ENCODE data around the gene BATF3. TPM values are rescaled to one million over a fixed set of nuclear protein-coding genes. Genes with fewer than 3 reads are reported as not detected.

BATF3 gene
- total RNA-seq, 1 experiment from 2014 or later, result 2.1 TPM

DNA sequence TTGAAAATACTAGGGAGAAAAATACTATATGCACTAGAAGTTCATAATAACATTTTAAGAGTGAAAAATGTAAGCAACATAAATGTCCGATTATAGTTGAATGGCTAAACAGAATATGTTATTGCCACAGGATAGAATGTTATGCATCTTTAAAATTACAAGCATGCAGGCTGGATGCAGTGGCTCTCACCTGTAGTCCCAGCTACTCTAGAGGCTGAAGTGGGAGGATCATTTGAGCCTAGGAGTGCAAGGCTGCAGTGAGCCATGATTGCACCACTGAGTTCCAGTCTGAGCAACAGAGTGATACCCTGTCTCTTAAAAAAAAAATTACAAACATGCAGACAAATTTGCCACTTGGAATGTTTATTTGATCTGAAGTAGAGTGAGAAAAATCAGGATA lies 3.0 kb upstream of the BATF3 start:
- H3K23me2 ChIP-seq (ENCODE audit: insufficient read length, low read depth, low read length, poor library complexity, severe bottlenecking), result peaks cover 6% of the 10 kb centered on the region
- no peak overlapping the region for H4K5ac ChIP-seq (ENCODE audit: insufficient read length, low read depth, low read length)
- DNase-seq, result no peak
- no peak overlapping the region for H2AK5ac ChIP-seq (ENCODE audit: insufficient read length, low read length)
- no peak overlapping the region for H3K4me2 ChIP-seq (ENCODE audit: insufficient read depth, insufficient read length, low read length)
- no peak overlapping the region for H3T11ph ChIP-seq (ENCODE audit: low read length)
- Mint-ChIP-seq H3K4me3 (no peak overlapping the region), H3K4me1 (peaks cover 12% of the 10 kb centered on the region in 2 experiments), H3K27me3 (ENCODE audit: low read depth) (peaks cover 69% of the 10 kb centered on the region), H3K27ac (no peak overlapping the region), H3K36me3 (ENCODE audit: insufficient read depth in 1 of 3, low read depth in 3 of 3) (peaks cover 0 to 2% (median 0%) of the 10 kb centered on the region in 3 experiments; a peak in 1 of 7 replicates), H3K9me3 (0 out of 5 replicates have a peak, but pooled peaks cover 0 to 2% of the 10 kb centered on the region in 2 experiments)
- no peak overlapping the region for H2BK120ac ChIP-seq (ENCODE audit: low read depth, low read length, poor library complexity, severe bottlenecking)
- no peaks in the 10 kb centered on the region for H3K9me3 ChIP-seq (ENCODE audit: control insufficient read depth, low read depth, low read length)
- no peak overlapping the region for H2BK15ac ChIP-seq (ENCODE audit: low read depth, low read length)
- H2BK5ac ChIP-seq (ENCODE audit: insufficient read length, low read length), result no peak overlapping the region
- no peak overlapping the region for H3K23ac ChIP-seq (ENCODE audit: insufficient read length, low read depth, low read length)
- no peaks in the 10 kb centered on the region for H3K79me2 ChIP-seq (ENCODE audit: insufficient read depth, low read length)
- no peak overlapping the region for H3K9ac ChIP-seq (ENCODE audit: extremely low read depth, insufficient read length, low read length)
- H3K56ac ChIP-seq (ENCODE audit: insufficient read length, low read depth, low read length), result no peak overlapping the region
- no peak overlapping the region for H2BK20ac ChIP-seq (ENCODE audit: low read depth, low read length, poor library complexity, severe bottlenecking)
- no peak overlapping the region for H3K14ac ChIP-seq (ENCODE audit: insufficient read depth, low read length)
- H3K27me3 ChIP-seq (ENCODE audit: insufficient read depth, low read length), result peaks cover 26% of the 10 kb centered on the region
- no peaks in the 10 kb centered on the region for H4K20me1 ChIP-seq (ENCODE audit: control insufficient read depth, insufficient read depth, insufficient read length)
- H3K27ac ChIP-seq (ENCODE audit: insufficient read length, low read depth, low read length), result no peak overlapping the region
- no peaks in the 10 kb centered on the region for H3K79me1 ChIP-seq (ENCODE audit: insufficient read depth, low read depth, low read length, poor library complexity, severe bottlenecking)
- no peak overlapping the region for H2BK12ac ChIP-seq (ENCODE audit: insufficient read length, low read depth, low read length)
- TF ChIP-seq, protein P1, sequence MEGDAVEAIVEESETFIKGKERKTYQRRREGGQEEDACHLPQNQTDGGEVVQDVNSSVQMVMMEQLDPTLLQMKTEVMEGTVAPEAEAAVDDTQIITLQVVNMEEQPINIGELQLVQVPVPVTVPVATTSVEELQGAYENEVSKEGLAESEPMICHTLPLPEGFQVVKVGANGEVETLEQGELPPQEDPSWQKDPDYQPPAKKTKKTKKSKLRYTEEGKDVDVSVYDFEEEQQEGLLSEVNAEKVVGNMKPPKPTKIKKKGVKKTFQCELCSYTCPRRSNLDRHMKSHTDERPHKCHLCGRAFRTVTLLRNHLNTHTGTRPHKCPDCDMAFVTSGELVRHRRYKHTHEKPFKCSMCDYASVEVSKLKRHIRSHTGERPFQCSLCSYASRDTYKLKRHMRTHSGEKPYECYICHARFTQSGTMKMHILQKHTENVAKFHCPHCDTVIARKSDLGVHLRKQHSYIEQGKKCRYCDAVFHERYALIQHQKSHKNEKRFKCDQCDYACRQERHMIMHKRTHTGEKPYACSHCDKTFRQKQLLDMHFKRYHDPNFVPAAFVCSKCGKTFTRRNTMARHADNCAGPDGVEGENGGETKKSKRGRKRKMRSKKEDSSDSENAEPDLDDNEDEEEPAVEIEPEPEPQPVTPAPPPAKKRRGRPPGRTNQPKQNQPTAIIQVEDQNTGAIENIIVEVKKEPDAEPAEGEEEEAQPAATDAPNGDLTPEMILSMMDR (conservative IDR thresholded peaks at IDR 0.05), result no peak
- no CpG with 5 or more reads among the region's 1 CpG for WGBS (ENCODE audit: extremely low coverage, insufficient read length, low lambda C conversion rate)
- H4K91ac ChIP-seq (ENCODE audit: insufficient read length, low read depth, low read length), result no peak overlapping the region
- no peaks in the 10 kb centered on the region; the same call in 1 of the 2 replicates for H3K4me1 ChIP-seq (ENCODE audit: insufficient read depth, low read length)
- H3K4ac ChIP-seq (ENCODE audit: low read depth, low read length), result no peak overlapping the region
- H3K18ac ChIP-seq (ENCODE audit: insufficient read length, low read depth, low read length), result no peak overlapping the region
- no peak overlapping the region for H2AFZ ChIP-seq (ENCODE audit: low read length)
- no peak overlapping the region for H4K8ac ChIP-seq (replicated peaks; ENCODE audit: insufficient read length, low read depth, low read length)
